Fibroblast of lung (primary cell): ENCODE measurements around the gene HACD2. TPM values are rescaled to one million over a fixed set of nuclear protein-coding genes. Genes with fewer than 3 reads are reported as not detected.
A peak's percentile ranks its signal among the peaks of the same experiment; 100 is the strongest.

Source experiments
- DNase-seq, 2 donors: peaks; one replicate each; pipeline versions ENCODE4 v3.0.0 to v3.0.0-alpha.2; 2010; ENCODE audit warnings: low read depth in 2 of 2
- H2AFZ ChIP-seq: 2 replicates; pipeline ENCODE4 v1.5.1; 2012; ENCODE audit warnings: low read length, control low read depth, inconsistent platforms
- H3K27ac ChIP-seq: 2 replicates; pipeline ENCODE4 v1.5.1; 2011; ENCODE audit warnings: low read length, control low read depth; ENCODE audit not compliant: insufficient read depth
- H3K27me3 ChIP-seq: 2 replicates; pipeline ENCODE4 v1.5.1; 2011; ENCODE audit warnings: mild to moderate bottlenecking, low read length; ENCODE audit not compliant: control insufficient read depth, insufficient read depth
- H3K36me3 ChIP-seq: 2 replicates; pipeline ENCODE4 v1.5.1; 2011; ENCODE audit warnings: low read length; ENCODE audit not compliant: control insufficient read depth, insufficient read depth
- H3K4me1 ChIP-seq: 2 replicates; pipeline ENCODE4 v1.5.1; 2011; ENCODE audit warnings: low read length; ENCODE audit not compliant: control insufficient read depth, insufficient read depth; ENCODE audit errors: extremely low read depth
- H3K4me2 ChIP-seq: 2 replicates; pipeline ENCODE4 v1.5.1; 2011; ENCODE audit warnings: low read length, control low read depth; ENCODE audit not compliant: insufficient read depth; ENCODE audit errors: extremely low read depth
- H3K4me3 ChIP-seq, 4 experiments: fragments of 200-600 bp in 1 of 4; sonication (generic) in 1 of 4; replicated peaks in 1 of 4; 2 replicates each; pipeline ENCODE4 v1.5.1; 2011 to 2016; ENCODE audit warnings: low read length in 4 of 4, low read depth in 3 of 4, mild to moderate bottlenecking in 3 of 4, control low read depth in 2 of 4, inconsistent platforms in 1 of 4, mixed read lengths in 1 of 4; ENCODE audit not compliant: insufficient read depth in 1 of 4; ENCODE audit errors: control extremely low read depth in 1 of 4
- H3K79me2 ChIP-seq: 2 replicates; pipeline ENCODE4 v1.5.1; 2012; ENCODE audit warnings: mild to moderate bottlenecking, low read length, inconsistent platforms; ENCODE audit not compliant: control insufficient read depth, insufficient read depth
- H3K9ac ChIP-seq: 2 replicates; pipeline ENCODE4 v1.5.1; 2011; ENCODE audit warnings: mild to moderate bottlenecking, low read length, control low read depth; ENCODE audit not compliant: insufficient read depth
- H3K9me3 ChIP-seq: 2 replicates; pipeline ENCODE4 v1.5.1; 2012; ENCODE audit warnings: low read depth, low read length; ENCODE audit not compliant: control insufficient read depth, insufficient read depth
- H4K20me1 ChIP-seq: 2 replicates; pipeline ENCODE4 v1.5.1; 2011; ENCODE audit warnings: low read length; ENCODE audit not compliant: control insufficient read depth, insufficient read depth; ENCODE audit errors: extremely low read depth
- EZH2 ChIP-seq: IDR thresholded peaks from 2 replicates; pipeline ENCODE4 v1.5.1; 2012; ENCODE audit warnings: low read length, control low read depth, mild to moderate bottlenecking; ENCODE audit errors: missing control alignments
- polyA plus RNA-seq, 2 donors: library from polyadenylated mRNA; depleted of rRNA in 1 of 2; stranded (reverse) in 1 of 2; unstranded in 1 of 2; fragments of >200 nt; gene quantifications; 2 replicates each; pipeline ENCODE4 v1.2.1, GENCODE V29; 2011 to 2012; ENCODE audit warnings: missing spikeins in 1 of 2
- total RNA-seq: library from RNA; depleted of rRNA; stranded (reverse); fragments of >200 nt; gene quantifications from 2 replicates; pipeline ENCODE4 v1.2.1, GENCODE V29; 2014
- TF ChIP-seq, protein P1 (sequence below), 2 donors: IDR thresholded peaks in 1 of 2; conservative IDR thresholded peaks in 1 of 2; 1 replicate in 1 of 2; 2 replicates in 1 of 2; pipeline ENCODE4 v1.5.1; 2011 to 2012; ENCODE audit warnings: low read length in 2 of 2, control low read depth in 1 of 2, inconsistent platforms in 1 of 2, low read depth in 1 of 2, mild to moderate bottlenecking in 1 of 2

The HACD2 gene
- total and polyA plus RNA-seq, 2 donors (not counting 1 experiment from before 2014, with no cell fraction given), result 22.0 to 48.7 TPM

- H3K36me3 ChIP-seq, result peaks cover 37% of the 10 kb centered on the region
- H3K79me2 ChIP-seq, result no peaks in the 10 kb centered on the region
- H2AFZ ChIP-seq, result no peak overlapping the region
- no peaks in the 10 kb centered on the region for H3K27me3 ChIP-seq
- H3K4me3 ChIP-seq, result no peak overlapping the region
- H3K9me3 ChIP-seq, result no peaks in the 10 kb centered on the region
- no peak overlapping the region for H3K9ac ChIP-seq
- DNase-seq, result no peak
- H3K4me1 ChIP-seq, result peaks cover 28% of the 10 kb centered on the region
- no peak overlapping the region for H3K4me2 ChIP-seq
- no peaks in the 10 kb centered on the region for H4K20me1 ChIP-seq
- H3K27ac ChIP-seq, result no peak overlapping the region
- no peak for TF ChIP-seq EZH2
- TF ChIP-seq, protein P1, sequence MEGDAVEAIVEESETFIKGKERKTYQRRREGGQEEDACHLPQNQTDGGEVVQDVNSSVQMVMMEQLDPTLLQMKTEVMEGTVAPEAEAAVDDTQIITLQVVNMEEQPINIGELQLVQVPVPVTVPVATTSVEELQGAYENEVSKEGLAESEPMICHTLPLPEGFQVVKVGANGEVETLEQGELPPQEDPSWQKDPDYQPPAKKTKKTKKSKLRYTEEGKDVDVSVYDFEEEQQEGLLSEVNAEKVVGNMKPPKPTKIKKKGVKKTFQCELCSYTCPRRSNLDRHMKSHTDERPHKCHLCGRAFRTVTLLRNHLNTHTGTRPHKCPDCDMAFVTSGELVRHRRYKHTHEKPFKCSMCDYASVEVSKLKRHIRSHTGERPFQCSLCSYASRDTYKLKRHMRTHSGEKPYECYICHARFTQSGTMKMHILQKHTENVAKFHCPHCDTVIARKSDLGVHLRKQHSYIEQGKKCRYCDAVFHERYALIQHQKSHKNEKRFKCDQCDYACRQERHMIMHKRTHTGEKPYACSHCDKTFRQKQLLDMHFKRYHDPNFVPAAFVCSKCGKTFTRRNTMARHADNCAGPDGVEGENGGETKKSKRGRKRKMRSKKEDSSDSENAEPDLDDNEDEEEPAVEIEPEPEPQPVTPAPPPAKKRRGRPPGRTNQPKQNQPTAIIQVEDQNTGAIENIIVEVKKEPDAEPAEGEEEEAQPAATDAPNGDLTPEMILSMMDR (conservative IDR thresholded peaks at IDR 0.05 in 1 of 2, IDR thresholded peaks at IDR 0.05 in 1 of 2; ENCODE audit: low read depth in 1 of 2, low read length in 2 of 2), result no peak
Measured at GRCh38 chr3:123624302-123624701, 39.4 kb upstream of the HACD2 start.

DNA sequence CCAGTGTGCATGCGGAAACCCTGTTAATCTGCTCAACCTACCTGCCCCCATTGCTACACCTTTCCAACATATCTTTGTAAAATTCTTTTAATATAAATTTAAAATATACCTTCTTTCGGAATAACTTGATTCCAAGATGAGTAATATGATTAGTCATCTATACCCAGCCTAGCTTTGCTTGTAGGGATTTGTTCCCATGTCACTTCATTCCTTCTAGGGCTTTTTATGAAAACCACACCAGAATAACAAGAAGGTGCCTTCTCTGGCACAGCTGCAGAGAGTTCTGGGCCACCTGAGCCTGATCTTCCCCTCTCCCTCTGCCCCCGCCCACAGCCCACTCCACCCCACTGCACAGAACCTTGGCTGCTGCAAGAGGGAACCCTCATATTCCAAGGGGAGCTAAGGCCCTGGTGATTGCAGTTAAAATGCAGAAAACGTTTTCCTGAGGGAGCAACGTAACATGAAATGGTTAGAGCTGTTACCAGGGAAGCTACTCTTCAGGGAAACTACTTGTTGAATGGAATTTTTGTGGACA is 38.6 kb upstream of the HACD2 start:
- TF ChIP-seq, protein P1 (conservative IDR thresholded peaks at IDR 0.05 in 1 of 2, IDR thresholded peaks at IDR 0.05 in 1 of 2; ENCODE audit: low read depth in 1 of 2, low read length in 2 of 2), result no peak
- no peak for TF ChIP-seq EZH2

DNA sequence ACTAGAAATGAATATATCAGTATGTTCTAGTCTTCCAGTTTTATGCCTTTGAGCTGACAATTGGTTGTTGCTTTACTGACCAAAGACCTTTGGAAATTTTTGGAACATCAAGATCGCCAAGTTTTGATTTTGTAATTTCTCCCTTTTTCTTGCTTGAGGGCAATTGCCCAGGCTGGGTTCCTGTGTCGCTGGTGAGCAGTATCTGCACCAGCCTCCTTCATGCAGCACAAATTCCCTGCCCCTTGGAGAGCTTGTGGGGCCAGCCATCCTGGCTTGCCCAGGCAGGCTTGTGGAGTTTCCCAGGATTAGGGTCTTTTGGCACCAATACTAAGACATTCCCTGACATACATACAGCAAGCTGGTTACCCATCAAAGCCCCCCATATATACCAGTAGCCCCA is 37.9 kb upstream of the HACD2 start:
- H3K4me1 ChIP-seq, result peaks cover 36% of the 10 kb centered on the region
- TF ChIP-seq EZH2, result no peak
- TF ChIP-seq, protein P1 (conservative IDR thresholded peaks at IDR 0.05 in 1 of 2, IDR thresholded peaks at IDR 0.05 in 1 of 2; ENCODE audit: low read depth in 1 of 2, low read length in 2 of 2), result no peak
- H3K27me3 ChIP-seq, result no peaks in the 10 kb centered on the region
- H4K20me1 ChIP-seq, result no peaks in the 10 kb centered on the region
- no peak overlapping the region for H3K27ac ChIP-seq
- no peak for DNase-seq
- no peaks in the 10 kb centered on the region for H3K79me2 ChIP-seq
- H3K4me3 ChIP-seq, result no peak overlapping the region
- H3K9me3 ChIP-seq, result no peaks in the 10 kb centered on the region
- no peak overlapping the region for H2AFZ ChIP-seq
- peaks cover 27% of the 10 kb centered on the region for H3K36me3 ChIP-seq
- H3K4me2 ChIP-seq, result no peak overlapping the region
- H3K9ac ChIP-seq, result no peak overlapping the region

More for the DNA sequence above, 38.6 kb upstream of the HACD2 start:
- no peak overlapping the region for H3K9ac ChIP-seq
- no peak overlapping the region for H3K4me3 ChIP-seq
- H3K79me2 ChIP-seq, result no peaks in the 10 kb centered on the region
- H2AFZ ChIP-seq, result no peak overlapping the region
- no peak overlapping the region for H3K27ac ChIP-seq
- peak in 1 of 2 donors; percentile 47 for DNase-seq
- no peak overlapping the region for H3K4me2 ChIP-seq
- no peaks in the 10 kb centered on the region for H3K9me3 ChIP-seq
- H3K36me3 ChIP-seq, result peaks cover 29% of the 10 kb centered on the region
- H4K20me1 ChIP-seq, result no peaks in the 10 kb centered on the region
- H3K27me3 ChIP-seq, result no peaks in the 10 kb centered on the region
- H3K4me1 ChIP-seq, result peaks cover 35% of the 10 kb centered on the region
